Skin of body (tissue), 2 donors: ENCODE data around the gene NOC4L. TPM values are rescaled to one million over a fixed set of nuclear protein-coding genes. Genes with fewer than 3 reads are reported as not detected.
"Not testable (repeated sequence)": the region's sequence is repeated elsewhere in the genome, so short reads cannot be mapped to it uniquely, and the experiment has no call there.

ENCODE experiments used
- DNase-seq: peaks from one replicate; lab custom pipeline; 2025; lab: John Stamatoyannopoulos, UW
- total RNA-seq: library from RNA; depleted of rRNA; stranded (reverse); fragments of >200 nt; gene quantifications from one replicate; pipeline ENCODE4 v1.2.3, GENCODE V29; 2014

Gene NOC4L
- total RNA-seq, 1 donor from 2014 or later = 5.4 TPM

- DNase-seq = no peak
These were observed 1.4 kb upstream of the NOC4L start for GRCh38 chr12:132142679-132143335.

GRCh38 chr12:132143336-132144071, 753 bp upstream of the NOC4L start:
- no peak for DNase-seq

GRCh38 chr12:132144810-132145168, 532 bp downstream of the NOC4L start:
- no peak for DNase-seq

GRCh38 chr12:132145334-132145733, 1.1 kb downstream of the NOC4L start:
- DNase-seq = no peak

- DNase-seq = no peak
These were observed 1.8 kb downstream of the NOC4L start for GRCh38 chr12:132146098-132146497.

GRCh38 chr12:132146772-132147422, 2.6 kb downstream of the NOC4L start:
- no peak for DNase-seq

- DNase-seq = no peak
These were observed 3.4 kb downstream of the NOC4L start for GRCh38 chr12:132147423-132148367.

GRCh38 chr12:132148368-132149045, 4.2 kb downstream of the NOC4L start:
- DNase-seq = no peak

- DNase-seq = not testable (repeated sequence)
These were observed 5.3 kb downstream of the NOC4L start for GRCh38 chr12:132149526-132149925.

GRCh38 chr12:132150780-132151144, 6.5 kb downstream of the NOC4L start:
- no peak for DNase-seq

GRCh38 chr12:132151145-132151765, 7.0 kb downstream of the NOC4L start:
- DNase-seq = no peak

GRCh38 chr12:132151766-132152410, 7.6 kb downstream of the NOC4L start:
- no peak for DNase-seq

- DNase-seq = no peak
These were observed 8.2 kb downstream of the NOC4L start for GRCh38 chr12:132152411-132152821.

- DNase-seq = no peak
These were observed 8.7 kb downstream of the NOC4L start for GRCh38 chr12:132152953-132153352.

GRCh38 chr12:132153501-132154340, 9.5 kb downstream of the NOC4L start:
- DNase-seq = peak; percentile 64

GRCh38 chr12:132154341-132154761, 10.1 kb downstream of the NOC4L start:
- DNase-seq = no peak

GRCh38 chr12:132154941-132155770, 10.9 kb downstream of the NOC4L start:
- DNase-seq = no peak
